GM12891 (cell line): ENCODE data around the gene N4BP2. TPM values are rescaled to one million over a fixed set of nuclear protein-coding genes. Genes with fewer than 3 reads are reported as not detected.
"Not testable (repeated sequence)": the region's sequence is repeated elsewhere in the genome, so short reads cannot be mapped to it uniquely, and the experiment has no call there.

Source experiments
- DNase-seq: peaks from one replicate; pipeline ENCODE4 v3.0.0; 2011; ENCODE audit warnings: low spot score; ENCODE audit not compliant: insufficient read length
- FAIRE-seq: peaks from 2 replicates; lab custom pipeline; 2011; peaks lifted over from hg19 to GRCh38; lab: Jason Lieb, UNC
- PAX5 ChIP-seq: IDR thresholded peaks from 2 replicates; pipeline ENCODE4 v1.6.1; 2011; ENCODE audit warnings: low read length, moderate library complexity, mild to moderate bottlenecking; ENCODE audit not compliant: insufficient read depth, severe bottlenecking
- POLR2A ChIP-seq: IDR thresholded peaks from 2 replicates; pipeline ENCODE4 v1.6.1; 2011; ENCODE audit warnings: low read depth, low read length, control low read depth
- POLR2AphosphoS5 ChIP-seq: IDR thresholded peaks from 2 replicates; pipeline ENCODE4 v1.6.1; 2011; ENCODE audit warnings: low read depth, low read length, control low read depth
- POU2F2 ChIP-seq: IDR thresholded peaks from 2 replicates; pipeline ENCODE4 v1.6.1; 2011; ENCODE audit warnings: low read depth, mild to moderate bottlenecking, control low read depth, low read length, moderate library complexity
- SPI1 ChIP-seq: IDR thresholded peaks from 2 replicates; pipeline ENCODE4 v1.6.1; 2011; ENCODE audit warnings: low read depth, low read length, control low read depth
- TAF1 ChIP-seq: IDR thresholded peaks from 2 replicates; pipeline ENCODE4 v1.6.1; 2011; ENCODE audit warnings: low read depth, low read length, control low read depth
- polyA plus RNA-seq: library from polyadenylated mRNA; unstranded; fragments of >200 nt; gene quantifications from one replicate; pipeline ENCODE4 v1.2.1, GENCODE V29; 2012; ENCODE audit warnings: low read depth, missing spikeins, inconsistent platforms; ENCODE audit not compliant: missing spikeins

N4BP2 gene
- 3.6 TPM for polyA plus RNA-seq

DNA sequence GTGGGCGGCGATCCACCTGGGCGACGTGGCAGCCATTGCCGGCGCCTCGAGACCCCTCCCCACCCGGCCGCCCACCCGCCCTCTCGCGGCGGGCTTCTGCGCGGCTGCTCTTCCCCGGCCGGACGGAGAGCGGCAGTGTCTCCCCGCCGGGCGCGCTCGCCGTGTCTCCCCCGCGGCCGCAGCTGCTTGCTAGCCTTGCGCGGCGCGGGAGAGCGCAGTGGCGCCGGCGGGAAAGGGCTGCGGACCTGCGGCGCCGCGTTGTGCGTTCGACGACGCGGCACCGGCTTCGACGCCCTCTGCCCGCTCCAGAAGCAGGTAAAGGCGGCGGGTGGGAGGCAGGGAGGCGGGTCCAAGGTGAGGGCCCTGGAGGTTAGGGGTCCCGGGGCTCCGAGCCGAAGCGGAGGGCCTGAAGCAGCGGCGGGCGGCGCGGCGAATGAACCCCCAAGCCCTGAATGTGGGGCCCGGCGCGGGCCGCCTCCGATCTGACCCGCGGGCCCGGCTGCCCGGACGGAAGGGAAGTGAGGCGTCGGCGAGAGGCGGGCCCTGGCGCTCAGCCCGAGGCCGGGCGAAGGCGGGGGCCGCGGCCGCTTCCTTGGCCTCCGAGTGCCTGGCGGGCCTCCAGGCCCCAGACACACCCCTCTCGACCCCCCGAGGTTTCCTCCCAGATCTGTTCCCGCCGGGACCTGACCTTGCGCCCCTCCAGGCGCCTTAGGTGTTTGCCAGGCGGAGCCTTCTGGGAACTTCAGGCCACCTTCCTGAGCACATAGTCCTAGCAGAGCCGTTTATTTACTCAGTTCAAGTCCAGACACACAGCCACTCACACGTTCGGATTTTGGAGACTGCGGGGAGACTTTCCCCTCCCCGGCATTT is at the start of gene N4BP2:
N4BP2 (plus strand) TSS at position 135 of the 870 bp plus-strand sequence. CDS start 40,491 bp downstream, outside the sequence.
- DNase-seq (peak; percentile 71), FAIRE-seq (peak; percentile 89)
- peak; percentile 57 for TF ChIP-seq PAX5
- TF ChIP-seq POLR2A, result peak; percentile 40; the same call in 1 of the 2 replicates
- TF ChIP-seq POLR2AphosphoS5, result peak; percentile 41; the same call in 1 of the 2 replicates
- peak; percentile 50; the same call in 1 of the 2 replicates for TF ChIP-seq SPI1
- TF ChIP-seq POU2F2, result no peak
- TF ChIP-seq TAF1, result 0 out of 2 replicates have a peak, but pooled peaks have one; percentile 11

DNA sequence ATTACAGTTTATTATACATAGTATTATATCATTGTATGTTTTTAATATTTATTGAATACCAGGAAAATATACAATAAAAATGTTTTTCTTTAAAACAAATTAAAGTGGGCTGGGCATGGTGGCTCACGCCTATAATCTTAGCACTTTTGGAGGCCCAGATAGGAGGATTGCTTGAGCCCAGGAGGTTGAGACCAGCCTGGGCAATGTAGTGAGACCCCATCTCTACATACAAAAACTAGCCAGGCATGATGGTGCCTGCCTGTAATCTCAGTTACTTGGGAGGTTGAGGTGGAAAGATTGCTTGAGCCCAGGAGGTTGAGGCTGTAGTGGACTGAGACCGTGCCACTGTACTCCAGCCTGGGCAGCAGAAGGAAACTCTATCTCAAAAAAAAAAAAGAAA is 40.6 kb upstream of the N4BP2 start:
- FAIRE-seq (no peak), DNase-seq (no peak)
- TF ChIP-seq POLR2AphosphoS5 (no peak), PAX5 (no peak), POU2F2 (no peak), TAF1 (no peak), SPI1 (no peak), POLR2A (no peak)

DNA sequence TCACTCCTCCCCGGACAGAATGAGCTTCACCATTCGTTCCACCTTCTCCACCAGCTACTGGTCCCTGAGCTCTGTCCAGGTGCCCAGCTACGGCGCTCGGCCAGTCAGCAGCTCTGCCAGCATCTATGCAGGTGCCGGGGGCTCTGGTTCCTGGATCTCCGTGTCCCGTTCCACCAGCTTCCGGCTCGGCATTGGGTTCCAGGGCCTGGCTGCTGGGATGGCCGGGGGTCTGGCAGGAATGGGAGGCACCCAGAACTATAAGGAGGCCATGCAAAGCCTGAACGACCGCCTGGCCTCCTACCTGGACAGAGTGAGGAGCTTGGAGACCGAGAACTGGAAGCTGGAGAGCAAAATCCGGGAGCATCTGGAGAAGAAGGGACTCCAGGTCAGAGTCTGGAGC is 36.4 kb upstream of the N4BP2 start:
- no peak for TF ChIP-seq PAX5
- FAIRE-seq (no peak), DNase-seq (no peak)

DNA sequence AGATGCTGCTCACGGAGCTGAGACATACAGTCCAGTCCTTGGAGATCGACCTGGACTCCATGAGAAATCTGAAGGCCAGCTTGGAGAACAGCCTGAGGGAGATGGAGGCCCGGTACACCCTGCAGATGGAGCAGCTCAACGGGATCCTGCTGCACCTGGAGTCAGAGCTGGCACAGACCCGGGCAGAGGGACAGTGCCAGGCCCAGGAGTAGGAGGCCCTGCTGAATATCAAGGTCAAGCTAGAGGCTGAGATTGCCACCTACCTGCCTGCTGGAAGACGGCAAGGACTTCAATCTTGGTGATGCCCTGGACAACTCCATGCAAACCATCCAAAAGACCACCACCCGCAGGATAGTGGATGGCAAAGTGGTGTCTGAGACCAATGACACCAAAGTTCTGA is 35.5 kb upstream of the N4BP2 start:
- FAIRE-seq, DNase-seq: not testable (repeated sequence)

DNA sequence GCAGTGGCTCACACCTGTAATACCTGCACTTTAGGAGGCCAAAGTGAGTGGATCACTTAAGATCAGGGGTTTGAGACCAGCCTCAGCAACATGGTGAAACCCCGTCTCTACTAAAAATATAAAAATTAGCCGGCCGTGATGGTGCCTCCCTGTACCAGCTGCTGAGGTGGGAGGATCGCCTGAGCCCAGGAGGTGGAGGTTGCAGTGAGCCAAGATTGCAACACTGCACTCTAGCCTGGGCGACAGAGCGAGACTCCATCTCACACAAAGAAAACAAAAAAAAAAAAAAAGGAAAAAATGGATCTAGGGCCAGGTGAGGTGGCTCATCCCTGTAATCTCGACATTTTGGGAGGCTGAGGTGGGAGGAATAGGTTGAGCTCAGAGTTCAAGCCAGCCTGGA is 32.6 kb upstream of the N4BP2 start:
- not testable (repeated sequence) for DNase-seq, FAIRE-seq

DNA sequence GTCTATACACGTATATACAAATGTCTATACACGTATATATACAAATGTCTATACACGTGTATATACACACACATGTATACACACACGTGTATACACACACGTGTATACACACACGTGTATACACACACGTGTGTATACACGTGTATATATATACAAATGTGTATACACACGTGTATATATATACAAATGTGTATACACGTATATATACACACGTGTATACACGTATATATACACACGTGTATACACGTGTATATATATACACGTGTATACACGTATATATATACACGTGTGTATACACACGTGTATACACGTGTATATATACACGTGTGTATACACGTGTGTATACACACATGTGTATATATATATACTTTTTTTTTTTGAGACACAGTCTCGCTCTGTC is 23.9 kb upstream of the N4BP2 start:
- DNase-seq, result no peak
- TF ChIP-seq SPI1 (no peak), POLR2AphosphoS5 (no peak), TAF1 (no peak), PAX5 (no peak), POLR2A (no peak), POU2F2 (no peak)
- no peak for FAIRE-seq

DNA sequence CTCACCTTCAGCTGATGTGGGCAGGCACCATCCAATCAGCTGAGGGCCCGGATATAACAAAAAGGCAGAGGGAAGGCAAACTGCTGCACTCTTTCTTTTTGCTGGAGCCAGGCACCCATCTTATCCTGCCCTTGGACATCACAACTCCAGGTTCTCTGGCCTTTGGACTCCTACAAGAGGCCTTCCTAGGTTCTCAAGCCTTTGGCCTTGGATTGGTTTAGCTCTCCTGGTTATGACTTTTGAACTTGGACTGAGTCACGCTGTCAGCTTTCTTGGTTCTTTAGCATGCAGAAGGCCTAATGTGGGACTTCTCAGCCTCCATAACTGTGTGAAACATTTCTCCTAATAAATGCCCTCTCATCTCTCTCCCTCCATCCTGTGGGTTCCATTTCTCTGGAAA is 23.0 kb upstream of the N4BP2 start:
- TF ChIP-seq POLR2A (no peak), POU2F2 (no peak), PAX5 (no peak), SPI1 (no peak), TAF1 (no peak), POLR2AphosphoS5 (no peak)
- FAIRE-seq (no peak), DNase-seq (no peak)

DNA sequence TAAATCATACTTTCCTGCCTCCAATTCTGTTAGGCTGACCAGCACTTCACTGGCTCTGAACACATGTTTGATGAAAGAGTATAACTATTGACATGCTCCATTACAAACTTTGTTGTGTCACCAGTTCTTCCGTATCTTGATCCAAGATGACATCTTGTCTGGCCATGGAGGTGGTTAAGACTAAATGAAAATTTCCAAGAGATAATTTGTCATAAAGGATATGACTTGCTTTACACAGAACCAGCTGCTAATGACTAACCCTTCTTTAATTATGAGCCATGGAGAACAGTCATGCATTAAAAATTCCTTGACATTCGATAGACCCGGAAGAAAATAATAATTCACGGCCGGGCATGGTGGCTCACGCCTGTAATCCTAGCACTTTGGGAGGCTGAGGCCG is 17.7 kb upstream of the N4BP2 start:
- TF ChIP-seq SPI1 (no peak), POLR2AphosphoS5 (no peak), TAF1 (no peak), POLR2A (no peak), POU2F2 (no peak), PAX5 (no peak)
- DNase-seq (no peak), FAIRE-seq (no peak)

DNA sequence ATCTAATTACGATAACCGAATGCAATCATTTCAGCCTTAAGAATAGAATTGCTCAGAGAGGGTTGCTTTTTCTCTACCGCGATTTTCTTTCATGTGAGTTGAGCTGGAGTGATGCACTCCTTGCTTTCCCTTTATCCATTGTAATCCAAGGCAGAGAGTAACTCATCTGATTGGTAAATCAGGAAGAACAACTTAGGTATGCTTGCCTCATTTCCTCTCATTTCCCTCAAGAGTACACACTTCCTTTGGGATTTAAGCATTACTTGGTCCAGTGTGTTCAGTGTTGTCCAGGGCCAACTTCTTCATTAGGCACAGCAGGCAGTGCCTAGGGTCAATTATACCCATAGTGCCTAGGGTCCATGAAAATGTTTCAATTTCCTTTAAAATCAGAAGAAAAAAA is 15.7 kb upstream of the N4BP2 start:
- FAIRE-seq (no peak), DNase-seq (no peak)
- TF ChIP-seq POLR2AphosphoS5 (no peak), TAF1 (no peak), POLR2A (no peak), POU2F2 (no peak), PAX5 (no peak), SPI1 (no peak)

DNA sequence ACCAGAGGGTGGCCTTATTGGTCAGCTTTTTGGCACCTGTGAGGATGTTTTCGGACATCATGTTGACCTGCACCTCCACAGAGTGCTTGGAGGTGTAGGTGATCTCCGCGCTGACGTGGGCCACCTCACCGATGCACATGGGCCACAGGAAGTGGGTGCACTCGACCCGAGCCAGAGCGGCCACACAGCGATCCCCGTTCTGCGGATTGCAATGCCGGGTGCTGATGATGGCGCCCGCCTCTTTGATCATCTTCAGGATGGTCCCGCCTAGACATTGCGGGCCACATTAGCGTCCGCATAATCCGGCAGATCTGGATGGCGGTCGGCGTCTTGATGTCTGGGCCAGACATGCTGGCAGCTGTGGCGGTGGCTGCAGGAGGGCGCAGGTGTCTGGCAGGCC is 12.9 kb upstream of the N4BP2 start:
- FAIRE-seq, result no peak
- no peak for TF ChIP-seq POU2F2
- DNase-seq, result no peak
